HG03135 (cell line): ENCODE data around the gene C18orf54.
"Not testable (repeated sequence)": the region's sequence is repeated elsewhere in the genome, so short reads cannot be mapped to it uniquely, and the experiment has no call there.

Source experiments
- ATAC-seq: cut with Tn5 transposase; IDR thresholded peaks from one replicate; pipeline ENCODE4 v1.9.1; 2021; ENCODE audit warnings: mild to moderate bottlenecking, moderate library complexity; ENCODE audit not compliant: unreplicated experiment

C18orf54 gene

GRCh38 chr18:54386800-54387495 lies 29.2 kb downstream of the C18orf54 start:
- not testable (repeated sequence) for ATAC-seq

DNA sequence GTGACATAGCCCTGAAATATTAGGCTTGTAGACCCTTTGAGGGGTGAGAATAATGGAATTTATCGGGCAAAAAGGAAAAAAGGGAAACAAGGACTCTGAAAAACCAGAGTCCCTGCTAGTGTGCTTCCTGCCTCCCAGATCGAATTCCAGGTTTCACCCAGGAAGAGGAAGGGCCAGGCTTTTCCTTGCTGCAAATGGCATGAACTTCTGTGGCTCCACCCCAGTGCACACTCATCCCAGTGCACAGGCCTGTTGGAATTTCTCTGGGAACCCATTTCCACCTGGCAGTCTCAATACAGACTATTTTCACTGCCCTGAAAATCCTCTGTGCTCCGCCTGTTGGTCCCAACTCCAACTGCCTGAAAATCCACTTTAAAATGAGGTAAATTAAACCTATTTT lies 29.9 kb downstream of the C18orf54 start:
- no peak for ATAC-seq

- peak; percentile 94 for ATAC-seq
Observed at GRCh38 chr18:54388203-54389142, 30.8 kb downstream of the C18orf54 start.

- no peak for ATAC-seq
Observed at GRCh38 chr18:54389143-54389505, 31.4 kb downstream of the C18orf54 start.

DNA sequence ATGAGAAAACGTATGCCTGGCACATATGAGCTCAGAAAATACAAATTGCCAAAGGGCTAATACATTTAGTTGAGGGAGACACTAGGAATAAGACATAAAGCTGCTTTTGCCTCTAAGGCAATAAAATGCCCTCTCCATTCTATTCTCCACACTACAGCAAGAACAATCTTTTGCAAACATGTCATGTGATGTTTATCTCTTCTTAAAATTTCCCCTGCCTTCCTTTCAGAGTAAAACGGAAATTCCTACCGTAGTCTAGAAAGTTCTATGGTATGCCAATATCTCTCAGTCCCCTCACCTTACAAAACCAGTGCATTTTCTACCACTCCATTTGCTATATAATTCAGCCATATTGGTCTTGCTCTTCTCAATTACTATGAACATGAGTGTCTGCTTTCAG lies 33.1 kb downstream of the C18orf54 start:
- no peak for ATAC-seq

GRCh38 chr18:54392543-54393023 lies 34.9 kb downstream of the C18orf54 start:
- peak; percentile 54 for ATAC-seq

GRCh38 chr18:54393648-54394294 lies 36.1 kb downstream of the C18orf54 start:
- ATAC-seq, result no peak

GRCh38 chr18:54396760-54397159 lies 39.1 kb downstream of the C18orf54 start:
- ATAC-seq, result no peak

DNA sequence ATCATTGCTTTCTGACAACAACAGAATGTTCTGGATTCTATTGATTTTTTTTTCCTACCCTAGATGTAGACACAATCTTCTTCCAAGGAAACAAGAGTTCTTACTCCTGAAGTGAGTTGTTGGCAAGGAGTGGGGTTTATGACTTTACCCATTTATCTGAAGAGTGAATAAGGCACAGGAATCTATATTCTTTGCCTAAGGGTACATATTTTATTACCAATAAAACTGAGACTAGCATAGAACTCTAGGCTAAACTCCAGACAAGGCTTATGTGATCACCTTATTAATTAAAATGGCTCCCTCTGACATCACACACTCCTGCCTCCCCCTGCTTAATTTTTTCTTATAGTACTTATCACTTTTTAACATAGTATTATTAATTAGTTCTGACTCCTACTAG lies 47.6 kb downstream of the C18orf54 start:
- ATAC-seq, result no peak

DNA sequence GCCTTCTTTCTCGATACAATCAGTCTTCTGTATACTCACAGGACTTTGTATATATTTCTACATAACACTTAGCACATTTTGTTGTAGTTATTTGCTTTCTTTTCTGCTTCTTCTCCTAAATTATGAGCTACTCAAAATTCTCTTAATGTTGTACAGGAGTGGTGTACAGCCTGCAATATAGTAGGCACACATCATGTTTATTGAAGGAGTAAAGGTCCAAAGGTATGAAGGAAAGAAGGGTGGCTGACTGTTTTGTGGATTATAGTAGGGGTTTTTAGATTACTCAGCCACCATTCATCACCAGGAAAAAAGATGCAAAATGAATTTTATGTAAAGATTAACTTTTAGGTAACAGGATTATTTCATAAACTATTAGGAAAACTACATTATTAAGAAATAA lies 54.1 kb downstream of the C18orf54 start:
- ATAC-seq, result no peak

DNA sequence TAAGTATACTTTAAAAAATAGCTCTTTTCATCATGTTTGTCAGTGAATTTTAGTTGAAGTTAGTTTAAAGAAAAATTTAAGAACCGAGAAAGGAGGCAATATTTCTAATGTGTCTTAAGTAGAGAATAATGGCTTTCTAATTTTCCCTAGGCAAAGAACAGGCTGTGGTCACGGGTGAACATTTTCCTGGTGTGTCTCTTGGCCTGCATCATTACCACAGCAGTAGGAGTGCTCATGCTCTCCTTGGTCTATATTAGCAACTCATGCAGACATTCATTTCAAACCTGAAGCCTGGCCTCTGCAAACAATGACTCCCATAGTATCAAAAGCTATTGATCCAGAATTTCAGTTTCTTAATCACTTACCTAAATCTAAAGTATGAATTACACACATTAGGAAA lies 57.4 kb downstream of the C18orf54 start:
- ATAC-seq, result no peak

DNA sequence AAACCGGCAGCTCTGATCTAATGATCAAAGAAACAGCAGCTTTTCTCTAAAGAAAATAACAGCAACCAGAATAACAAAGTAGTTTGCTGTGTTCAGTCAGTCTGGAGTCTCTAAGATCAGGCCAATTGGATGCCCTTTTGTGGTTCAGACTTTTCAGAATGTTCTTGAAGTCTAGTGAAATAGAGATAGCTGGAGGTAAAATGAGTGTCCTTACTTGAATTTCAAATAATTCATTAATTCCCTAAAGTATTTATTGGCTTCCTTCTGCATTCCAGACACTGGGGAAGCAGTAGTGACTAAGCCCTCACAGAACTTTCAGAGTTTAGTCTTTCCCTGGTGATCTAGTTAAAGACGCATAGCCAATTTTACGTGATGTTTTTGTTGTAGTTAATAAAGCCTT lies 58.7 kb downstream of the C18orf54 start:
- ATAC-seq, result no peak

DNA sequence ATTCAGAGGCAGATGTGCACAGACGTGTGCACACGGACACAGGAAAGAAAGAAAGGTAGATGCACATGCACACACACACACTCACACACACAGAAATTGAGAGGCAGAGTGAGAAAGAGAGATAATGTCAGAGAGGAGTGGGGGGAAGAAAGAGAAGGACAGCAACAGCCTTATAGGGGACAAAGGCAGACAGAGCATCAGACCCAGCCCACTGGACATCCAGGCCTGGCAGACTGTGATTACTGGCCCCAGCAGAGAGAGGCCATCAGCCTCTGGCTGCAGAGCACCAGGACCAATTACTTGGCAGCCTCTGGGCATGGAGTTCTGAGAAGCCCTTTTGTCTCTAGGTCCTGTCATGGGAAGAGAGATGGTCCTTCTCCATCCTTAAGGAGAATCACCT lies 66.1 kb downstream of the C18orf54 start:
- no peak for ATAC-seq

DNA sequence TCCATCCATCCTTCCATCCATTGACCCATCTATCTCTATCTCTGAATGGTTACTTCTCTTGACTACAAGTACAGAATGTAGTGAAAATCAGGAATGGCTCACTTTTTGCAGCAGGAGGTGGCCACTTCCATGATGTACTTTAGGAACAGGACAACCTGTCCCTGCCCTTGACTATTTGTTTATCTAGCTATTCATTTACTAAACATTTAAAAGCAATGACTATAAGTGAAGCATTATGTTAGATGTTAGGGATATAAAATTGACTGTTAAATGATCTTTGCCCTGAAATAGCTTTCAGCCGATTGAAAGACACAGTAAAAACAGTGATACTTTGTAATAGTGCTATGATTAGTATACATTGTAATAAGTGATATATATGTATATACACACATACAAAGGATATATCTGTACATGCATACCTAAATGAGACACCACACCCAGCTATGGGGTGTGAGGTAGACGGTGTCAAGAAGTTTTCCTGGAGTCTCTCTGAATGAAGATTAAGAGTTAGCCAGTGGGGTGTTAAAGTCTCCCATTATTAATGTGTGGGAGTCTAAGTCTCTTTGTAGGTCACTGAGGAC lies 68.5 kb downstream of the C18orf54 start:
- ATAC-seq, result no peak
